GM03348 (cell line): ENCODE data around the gene FBXW2.
"Not testable (repeated sequence)": the region's sequence is repeated elsewhere in the genome, so short reads cannot be mapped to it uniquely, and the experiment has no call there.

Source experiments
- DNase-seq: peaks from one replicate; pipeline ENCODE4 v3.0.0; 2012; ENCODE audit warnings: low spot score

The FBXW2 gene

DNA sequence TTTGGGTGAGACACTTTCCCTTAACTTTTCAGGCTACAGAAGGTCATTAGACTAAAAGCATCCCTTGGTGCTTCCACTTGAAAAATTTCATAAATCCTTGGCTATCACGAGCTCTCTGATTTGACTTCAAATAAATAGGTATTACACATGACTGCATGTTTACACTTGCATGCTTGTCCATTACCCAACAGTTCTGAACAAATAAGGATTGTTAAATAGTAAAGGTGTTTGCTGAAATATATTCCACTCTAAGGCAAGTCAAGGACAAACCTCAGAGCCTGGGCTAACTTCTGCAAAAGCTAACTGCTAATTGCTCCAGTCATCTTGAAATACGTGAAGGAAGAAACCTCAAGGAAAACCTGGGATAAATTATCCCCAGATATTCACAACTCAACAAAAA lies 14.5 kb downstream of the FBXW2 start:
- DNase-seq, result no peak

DNA sequence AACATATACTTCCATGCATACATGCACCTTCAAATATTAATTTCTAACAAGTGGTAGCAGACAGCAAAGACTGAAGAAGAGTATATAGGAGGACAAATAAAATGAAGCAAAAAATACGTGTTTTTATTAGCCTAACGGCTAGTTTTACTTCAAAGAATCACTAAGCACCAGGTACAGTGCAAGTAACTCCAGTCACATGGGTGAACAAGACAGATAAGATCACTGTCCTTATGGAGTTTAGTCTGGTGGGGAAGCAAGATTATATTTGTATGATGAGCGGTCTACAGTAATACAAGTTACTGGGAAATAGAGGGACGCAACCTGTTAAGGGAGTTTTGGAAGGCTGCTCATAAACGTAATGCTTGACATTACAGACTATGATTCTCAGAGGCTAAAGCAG lies 16.0 kb downstream of the FBXW2 start:
- DNase-seq, result no peak

DNA sequence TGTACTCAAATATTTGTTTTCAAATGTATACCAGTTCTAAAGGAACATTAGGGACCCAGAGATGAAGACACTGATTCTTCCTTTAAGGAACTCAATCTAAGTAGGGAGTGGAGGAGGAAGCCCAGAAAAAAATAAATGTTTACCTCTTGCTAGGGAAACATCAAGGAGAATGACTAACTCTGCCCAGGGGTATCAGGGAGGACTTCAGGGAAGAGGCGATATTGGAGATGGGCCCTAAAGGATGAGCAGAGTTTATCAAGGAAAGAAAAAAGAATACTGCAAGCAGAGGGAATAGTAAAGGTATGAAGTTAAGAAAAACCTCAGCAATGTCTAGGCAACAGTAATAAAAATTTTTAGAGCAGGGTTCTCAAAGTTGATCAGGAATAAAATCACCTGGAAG lies 16.4 kb downstream of the FBXW2 start:
- no peak for DNase-seq

DNA sequence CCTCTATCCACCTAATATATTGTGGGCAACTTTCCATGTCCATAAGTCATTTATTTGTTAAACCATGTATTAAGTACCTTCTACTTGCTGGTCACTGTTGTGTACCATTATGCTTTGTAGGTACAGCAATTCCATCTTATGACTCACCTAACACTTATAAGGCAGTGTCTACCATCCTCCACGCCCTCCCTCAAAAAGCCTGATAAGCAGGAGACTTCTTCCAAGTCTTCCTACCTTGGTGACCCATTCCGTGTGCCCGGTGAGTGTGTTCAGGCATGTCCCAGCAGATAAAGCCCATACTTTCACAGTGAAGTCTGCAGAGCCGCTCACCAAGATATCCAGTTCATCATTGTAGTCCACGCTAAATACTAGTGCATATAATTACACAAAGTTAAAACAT lies 17.4 kb downstream of the FBXW2 start:
- no peak for DNase-seq

DNA sequence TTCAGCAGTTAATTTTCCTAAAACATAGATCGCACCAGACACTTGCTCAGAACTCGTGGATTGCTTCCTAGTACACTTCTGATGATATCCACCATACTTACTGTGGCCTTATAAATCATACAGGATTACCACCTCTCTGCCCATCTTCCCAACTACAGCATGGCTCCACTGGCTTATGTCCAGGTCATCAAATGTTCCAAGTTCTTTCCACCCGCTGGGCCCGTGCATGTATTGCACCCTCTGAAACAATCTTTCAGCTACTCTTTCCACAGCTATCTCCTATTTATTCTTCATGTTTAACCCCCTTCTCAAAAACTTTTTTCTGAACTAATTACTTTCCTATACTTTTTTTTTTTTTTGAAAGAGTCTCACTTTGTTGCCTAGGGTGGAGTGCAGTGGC lies 18.5 kb downstream of the FBXW2 start:
- DNase-seq, result no peak

DNA sequence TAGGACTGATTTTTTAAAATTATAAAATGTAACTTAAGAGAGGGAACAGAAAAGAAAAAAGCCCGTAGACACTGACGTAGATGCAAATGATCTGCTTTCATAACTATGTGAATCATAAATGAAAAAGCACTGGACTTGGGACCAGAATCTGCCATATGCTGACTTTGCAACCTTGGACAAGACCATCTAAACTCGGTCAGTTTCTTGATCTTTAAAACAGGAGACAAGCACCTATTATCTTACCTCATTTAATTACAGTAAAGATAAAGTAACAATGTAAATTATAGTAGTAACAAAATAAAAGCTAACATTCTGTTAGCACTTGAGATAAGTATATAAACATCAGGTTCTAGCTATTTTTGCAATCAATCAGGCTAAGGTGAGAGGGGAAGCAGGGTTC lies 20.0 kb downstream of the FBXW2 start:
- no peak for DNase-seq

DNA sequence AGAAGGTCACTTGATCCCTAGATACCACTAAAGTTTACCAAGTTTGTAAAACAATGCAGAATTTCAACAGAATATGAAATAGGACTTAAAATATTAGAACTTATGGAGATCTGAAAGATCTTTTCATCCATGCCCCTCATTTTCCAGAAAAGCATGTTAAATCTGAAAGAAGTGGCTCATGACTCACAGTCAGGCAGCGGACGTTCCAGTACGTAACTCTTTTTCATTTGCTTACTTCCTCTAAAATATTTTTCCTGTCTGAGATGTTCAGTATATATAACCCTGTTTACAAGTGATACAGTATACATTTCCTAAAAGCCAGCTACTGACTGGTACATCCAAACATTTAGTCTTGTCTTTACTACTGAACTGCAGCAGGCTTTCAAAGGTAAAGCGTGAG lies 22.3 kb downstream of the FBXW2 start:
- DNase-seq, result no peak

DNA sequence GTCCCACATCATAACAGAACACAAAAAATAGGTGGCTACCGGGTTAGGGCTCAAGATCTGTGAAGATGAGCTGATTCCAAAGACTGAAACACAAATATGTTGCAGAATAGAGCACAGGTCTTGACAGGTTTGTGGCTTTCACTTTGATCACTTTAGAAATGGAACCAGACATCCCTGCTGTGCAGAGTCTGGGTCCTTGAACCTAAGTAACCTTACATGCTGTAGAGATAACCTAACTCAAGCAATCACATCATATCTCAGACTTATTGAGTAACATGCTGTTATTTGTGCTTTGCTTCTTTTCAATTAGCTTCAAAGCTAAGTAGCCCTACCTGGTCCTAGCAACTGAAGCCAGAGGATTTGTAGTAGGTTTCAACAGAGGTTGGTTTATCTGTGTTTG lies 24.3 kb downstream of the FBXW2 start:
- no peak for DNase-seq

DNA sequence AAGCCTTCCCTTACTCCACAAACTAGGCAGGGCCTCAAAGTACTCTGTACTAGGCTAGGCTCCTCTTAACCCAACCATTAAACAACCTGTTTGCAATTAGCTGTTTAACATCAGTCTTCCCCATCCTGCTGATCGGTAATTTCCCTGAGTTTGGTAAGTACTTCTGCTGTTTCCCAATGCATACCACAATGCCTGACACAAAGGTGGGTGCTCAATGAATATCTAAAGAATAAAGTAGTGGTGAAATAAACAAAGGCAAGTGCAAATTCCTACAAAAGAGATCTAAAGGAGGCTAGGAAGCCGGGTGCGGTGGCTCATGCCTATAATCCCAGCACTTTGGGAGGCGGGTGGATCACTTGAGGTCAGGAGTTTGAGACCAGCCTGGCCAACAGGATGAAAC lies 25.0 kb downstream of the FBXW2 start:
- no peak for DNase-seq

DNA sequence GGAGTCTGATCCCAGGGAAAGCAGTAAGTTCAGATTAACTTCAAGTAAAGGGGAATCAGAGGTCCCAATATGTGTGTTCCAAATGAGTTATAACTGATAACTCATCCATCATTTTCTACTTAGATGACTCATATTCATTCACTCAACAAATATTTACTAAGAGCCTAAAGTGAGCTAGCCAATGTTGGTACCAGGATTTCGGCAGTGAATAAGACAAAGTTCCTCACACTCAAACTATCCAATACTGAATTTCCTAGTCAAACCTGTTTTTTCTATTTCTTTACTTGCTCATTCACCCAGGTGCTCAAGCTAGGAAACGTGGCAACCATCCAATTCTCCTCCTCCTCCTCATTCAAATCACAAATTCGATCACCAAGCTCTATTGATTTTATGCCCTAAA lies 25.8 kb downstream of the FBXW2 start:
- DNase-seq, result no peak

DNA sequence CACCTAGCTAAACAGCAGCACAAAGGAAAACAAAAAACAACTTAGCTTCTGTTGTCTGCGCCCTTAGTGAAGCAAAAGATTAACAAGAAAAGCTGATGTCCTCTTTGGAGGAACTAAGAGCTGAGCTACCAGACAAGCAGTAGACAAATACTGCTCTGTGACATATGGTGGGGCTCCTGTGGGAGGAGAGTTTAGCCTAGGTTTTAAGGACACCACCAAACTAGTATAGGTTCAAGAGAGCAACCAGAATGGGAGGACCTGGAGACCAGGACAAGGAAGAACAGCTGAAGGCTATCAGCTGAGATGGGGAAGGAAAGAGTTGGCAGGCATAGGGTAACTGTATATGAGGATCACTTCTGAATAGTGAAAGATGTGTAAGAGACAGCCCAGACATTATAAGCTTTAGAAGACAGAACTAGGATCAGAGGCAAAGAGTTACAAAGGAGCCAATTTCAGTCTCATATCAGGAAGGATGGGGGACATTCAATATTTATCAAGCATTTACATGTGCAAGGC lies 27.2 kb downstream of the FBXW2 start:
- no peak for DNase-seq

DNA sequence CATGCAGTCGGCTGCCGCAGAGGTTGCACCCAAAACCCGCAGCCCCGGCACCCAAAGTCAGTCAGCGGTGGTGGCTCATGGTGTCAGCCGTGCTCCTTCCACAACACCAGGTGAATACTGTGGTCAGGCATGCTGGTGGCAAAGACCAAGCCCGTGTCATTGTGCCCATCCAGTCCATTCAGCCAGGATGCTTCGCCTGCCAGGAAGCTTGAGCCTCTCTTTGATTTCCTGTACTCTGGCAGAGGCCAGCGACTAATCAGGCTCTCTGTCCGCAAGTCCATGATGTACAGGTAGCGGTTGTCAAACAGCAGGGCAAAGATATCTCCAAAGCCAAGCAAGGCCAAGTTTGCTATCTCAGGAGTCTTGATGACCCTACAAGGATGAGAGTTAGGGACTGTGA lies 28.7 kb downstream of the FBXW2 start:
- no peak for DNase-seq

DNA sequence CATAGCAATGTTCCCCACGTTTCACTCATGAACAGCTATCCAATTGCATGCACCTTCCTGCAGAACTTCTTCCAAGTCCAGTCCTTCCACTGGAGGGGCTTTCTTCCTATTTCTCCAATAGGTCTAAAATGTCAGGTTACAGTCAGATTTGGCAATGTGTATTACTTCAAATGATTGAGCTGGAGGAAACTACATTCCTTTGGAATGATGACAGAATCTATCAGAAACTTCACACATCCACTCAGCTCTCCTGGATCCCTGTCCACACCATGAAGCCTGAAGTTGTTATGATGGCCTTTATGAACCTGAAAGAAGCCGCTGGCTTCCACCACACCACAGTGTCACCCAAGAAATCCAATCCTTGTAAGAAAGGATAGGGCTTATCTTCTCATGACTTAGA lies 32.2 kb downstream of the FBXW2 start:
- no peak for DNase-seq

DNA sequence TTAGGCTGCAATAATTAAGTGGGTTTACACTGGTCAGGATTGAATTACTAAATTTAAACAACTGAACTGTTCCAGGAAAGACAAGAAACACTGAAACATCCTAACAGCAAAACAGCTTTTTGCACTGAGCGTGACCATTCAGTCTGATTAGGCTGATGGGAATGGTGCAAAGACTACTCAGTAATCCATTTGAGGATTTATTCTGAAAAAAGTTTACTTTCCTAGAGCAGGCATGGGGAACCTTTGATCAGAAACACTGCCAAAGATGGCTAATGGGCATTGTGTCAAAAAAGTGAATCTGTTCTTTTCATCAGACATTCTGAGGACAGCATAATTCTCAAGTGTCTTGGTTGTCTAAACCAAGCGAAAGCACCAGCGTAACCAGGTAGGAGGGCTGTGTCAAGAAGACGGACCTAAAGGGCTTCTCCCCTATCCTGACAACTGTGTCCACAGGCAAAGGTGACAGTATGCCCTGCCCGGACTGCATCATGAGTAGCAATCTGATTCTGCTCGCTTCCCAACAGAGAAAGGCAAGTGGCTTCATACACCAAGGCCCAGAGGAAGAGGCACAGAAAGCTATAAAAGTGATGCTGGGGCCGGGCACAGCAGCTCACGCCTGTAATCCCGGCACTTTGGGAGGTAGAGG lies 33.3 kb downstream of the FBXW2 start:
- no peak for DNase-seq

DNA sequence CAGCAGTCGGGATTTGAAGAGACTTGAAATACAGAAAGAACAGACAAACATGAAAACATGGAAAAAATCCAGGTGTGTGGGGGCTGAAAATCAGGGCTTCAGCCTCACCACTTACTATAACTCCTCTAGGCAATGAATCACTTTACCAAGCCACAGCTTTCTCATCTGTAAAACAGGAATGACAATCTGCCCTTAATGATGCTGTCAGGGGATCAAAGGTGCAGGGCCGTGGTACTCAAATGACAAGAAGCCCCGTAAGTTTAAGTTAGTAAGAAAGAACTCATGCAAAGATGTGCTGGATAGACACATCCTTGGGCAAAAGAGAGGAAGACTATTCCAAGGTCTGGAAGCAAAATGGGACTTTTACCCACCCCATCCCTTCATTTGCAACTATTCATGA lies 34.7 kb downstream of the FBXW2 start:
- no peak for DNase-seq

DNA sequence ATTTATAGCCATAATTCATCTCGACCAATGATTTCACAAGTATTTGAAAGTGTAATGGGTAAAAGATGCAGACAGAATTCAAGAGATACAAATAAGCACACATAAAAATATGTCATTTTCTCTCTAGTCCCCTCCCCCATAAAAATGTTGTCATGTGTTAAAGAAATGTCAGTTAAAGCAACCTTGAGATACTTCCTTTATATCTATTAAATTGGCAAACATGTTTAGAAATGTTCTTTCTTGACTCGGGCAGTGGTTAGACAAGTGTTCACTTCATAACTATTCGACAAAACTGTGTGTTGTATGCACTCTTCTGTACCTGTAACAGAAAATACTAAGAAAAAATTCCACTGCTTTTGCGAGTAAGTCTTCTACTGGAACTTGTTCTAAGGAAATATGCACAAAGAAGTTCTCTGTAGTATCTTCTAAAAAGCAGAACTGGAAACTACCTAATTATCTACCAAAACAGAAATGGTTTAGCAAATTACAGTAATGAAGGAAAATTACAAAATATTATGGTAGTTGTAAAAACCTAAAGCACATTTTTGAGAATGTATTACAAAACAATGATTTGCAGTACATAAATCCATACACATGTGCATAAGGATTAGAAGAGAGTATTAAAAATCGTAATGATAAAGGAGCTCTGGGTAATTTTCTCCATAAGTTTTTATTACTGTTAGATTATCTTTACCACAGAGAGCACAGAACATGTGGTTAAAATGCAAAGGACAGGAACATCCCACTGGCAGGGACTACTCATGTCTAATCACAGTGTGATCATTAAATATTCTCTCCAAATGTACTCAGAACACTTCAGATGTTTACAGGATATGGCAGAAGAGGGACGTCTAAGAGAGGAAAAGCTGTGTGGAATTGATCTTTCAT lies 35.9 kb downstream of the FBXW2 start:
- DNase-seq, result no peak

DNA sequence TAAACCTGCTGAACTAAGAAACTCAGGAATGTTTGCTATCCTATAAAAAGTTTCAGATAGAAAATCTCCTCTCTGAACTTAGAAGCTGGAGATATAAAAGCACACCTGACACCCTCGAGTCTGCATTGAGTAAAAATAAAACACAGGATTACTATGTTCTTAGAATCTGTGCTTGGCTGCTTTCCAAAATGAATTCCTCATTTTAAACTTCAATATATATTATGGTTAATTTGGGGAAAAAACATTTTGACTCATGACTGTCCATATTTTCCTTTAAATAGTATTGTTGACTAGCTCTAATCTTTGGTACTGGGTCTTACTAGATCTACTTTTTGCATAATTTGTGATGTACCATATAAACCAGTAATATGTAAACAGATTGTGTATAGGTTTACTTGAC lies 36.7 kb downstream of the FBXW2 start:
- no peak for DNase-seq

DNA sequence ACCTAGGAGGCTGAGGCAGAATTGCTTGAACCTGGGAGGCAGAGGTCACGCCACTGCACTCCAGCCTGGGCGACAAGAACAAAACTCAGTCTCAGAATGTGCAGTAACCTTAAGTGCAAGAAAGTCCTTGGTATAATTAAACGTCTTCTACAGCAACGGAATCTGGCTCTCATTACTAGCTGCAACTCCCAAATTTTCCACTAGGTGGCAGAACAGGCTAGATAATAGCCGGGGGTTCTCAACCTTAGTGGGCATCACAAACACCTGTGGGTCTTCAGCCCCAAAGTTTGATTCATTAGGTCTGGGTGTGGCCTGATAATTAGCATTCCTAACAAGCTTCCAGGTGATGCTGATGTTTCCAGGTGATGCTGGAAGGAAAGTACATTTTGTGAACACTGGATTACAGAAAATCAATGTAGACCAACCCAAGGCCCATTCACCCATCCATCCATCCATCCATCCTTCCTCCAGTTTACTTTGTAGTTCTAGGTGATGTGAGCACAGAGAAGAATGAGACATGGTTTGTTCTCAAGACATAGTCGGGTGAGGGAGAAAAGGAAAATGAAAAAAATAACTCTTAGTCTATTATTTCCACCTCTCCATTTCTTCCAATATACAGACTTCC lies 37.3 kb downstream of the FBXW2 start:
- peak; percentile 79 for DNase-seq

DNA sequence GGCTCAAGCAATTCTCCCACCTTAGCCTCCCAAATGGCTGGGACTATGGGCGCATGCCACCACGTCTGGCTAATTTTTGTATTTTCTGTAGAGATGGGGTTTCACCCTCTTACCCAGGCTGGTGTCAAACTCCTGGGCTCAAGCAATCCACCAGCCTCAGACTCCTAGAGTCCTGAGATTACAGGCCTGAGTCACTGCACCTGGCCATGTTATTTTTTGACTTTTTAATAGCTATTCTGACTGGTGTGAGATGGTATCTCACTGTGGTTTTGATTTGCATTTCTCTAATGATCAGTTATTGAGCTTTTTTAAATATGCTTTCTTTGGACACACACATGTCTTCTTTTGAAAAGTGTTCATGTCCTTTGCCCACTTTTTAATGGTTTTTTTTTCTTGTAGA lies 38.2 kb downstream of the FBXW2 start:
- no peak for DNase-seq

DNA sequence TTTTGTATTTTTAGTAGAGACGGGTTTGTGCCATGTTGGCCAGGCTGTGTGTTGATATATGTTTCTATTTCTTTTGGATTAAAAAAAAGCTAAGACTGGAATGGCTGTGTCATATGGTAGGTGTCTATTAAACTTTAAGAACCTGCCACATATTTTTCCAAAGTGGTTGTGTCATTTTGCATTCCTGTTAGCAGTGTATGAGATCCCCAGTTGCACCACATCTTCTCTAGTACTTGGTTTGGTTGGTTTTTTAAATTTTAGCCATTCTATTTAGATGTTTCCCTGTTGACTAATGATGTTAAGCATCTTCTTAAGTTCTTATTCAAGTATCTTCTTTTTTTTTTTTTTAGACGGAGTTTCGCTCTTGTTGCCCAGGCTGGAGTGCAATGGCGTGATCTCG lies 42.8 kb downstream of the FBXW2 start:
- DNase-seq, result no peak

DNA sequence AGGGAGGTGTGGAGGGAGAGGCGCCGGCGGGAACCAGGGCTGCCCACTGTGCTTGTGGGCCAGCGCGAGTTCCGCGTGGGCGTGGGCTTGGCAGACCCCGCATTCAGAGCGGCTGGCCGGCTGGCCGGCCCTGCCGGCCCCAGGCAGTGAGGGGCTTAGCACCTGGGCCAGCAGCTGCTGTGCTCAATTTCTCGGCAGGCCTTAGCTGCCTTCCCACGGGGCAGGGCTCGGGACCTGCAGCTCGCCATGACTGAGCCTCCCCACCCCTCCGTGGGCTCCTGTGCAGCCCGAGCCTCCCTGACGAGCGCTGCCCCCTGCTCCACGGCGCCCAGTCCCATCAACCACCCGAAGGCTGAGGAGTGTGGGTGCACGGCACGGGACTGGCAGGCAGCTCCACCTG lies 46.9 kb downstream of the FBXW2 start:
- not testable (repeated sequence) for DNase-seq

DNA sequence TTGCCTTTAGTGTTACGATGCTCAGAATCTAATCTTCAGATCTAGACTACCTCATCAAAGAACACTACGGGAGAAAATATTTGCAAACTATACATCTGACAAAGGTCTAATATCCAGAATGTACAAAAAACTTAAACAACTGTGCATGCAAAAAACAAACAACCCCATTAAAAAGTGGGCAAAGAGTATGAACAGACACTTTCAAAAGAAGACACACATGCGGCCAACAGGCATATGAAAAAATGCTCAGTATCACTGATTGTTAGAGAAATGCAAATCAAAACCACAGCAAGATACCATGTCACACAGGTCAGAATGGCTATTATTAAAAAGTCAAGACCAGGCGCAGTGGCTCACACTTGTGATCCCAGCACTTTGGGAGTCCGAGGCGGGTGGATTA lies 47.9 kb downstream of the FBXW2 start:
- no peak for DNase-seq

DNA sequence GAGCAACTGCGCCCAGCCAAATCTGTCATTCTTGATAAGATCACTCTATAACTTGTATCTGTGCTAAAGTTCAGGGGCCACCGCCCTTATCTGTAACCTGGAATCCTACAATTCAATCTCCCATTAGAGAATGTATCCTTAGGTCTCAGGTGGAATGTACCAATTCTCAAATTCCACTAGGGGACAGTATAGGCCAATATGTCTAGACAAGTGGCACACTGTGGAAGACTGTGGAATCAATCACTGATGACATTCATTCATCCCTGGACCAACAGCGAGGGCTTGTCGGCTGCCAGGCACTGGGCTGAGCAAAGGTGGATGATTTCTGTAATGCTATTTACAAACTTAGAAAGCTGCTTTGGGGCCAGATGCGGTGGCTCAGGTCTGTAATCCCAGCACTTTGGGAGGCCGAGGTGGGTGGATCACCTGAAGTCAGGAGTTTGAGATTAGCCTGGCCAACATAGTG lies 50.2 kb downstream of the FBXW2 start:
- DNase-seq, result peak; percentile 64
